ENCODE measurements around the gene CPAMD8.

GRCh38 chr19:16895467-16896145, 131.0 kb downstream of the CPAMD8 start:
- TF ChIP-seq CTCF (IDR thresholded peaks at IDR 0.05; ENCODE audit: low read depth, low read length) (no peak), POLR2A (IDR thresholded peaks at IDR 0.05; ENCODE audit: extremely low read depth, insufficient read length) (no peak)

All from NB4 (cell line).